Kidney epithelial cell (primary cell): ENCODE data around the gene DYRK4. TPM values are rescaled to one million over a fixed set of nuclear protein-coding genes. Genes with fewer than 3 reads are reported as not detected.

Experiments used
- DNase-seq: peaks from one replicate; pipeline ENCODE4 v3.0.0-alpha.2; 2010; ENCODE audit warnings: low read depth
- H3K27me3 ChIP-seq: 2 replicates; pipeline ENCODE4 v1.6.0; 2011; ENCODE audit warnings: low read length; ENCODE audit not compliant: control insufficient read depth, insufficient read depth
- H3K36me3 ChIP-seq: 2 replicates; pipeline ENCODE4 v1.5.1; 2011; ENCODE audit warnings: low read length; ENCODE audit not compliant: control insufficient read depth, insufficient read depth
- H3K4me3 ChIP-seq: 2 replicates; pipeline ENCODE4 v1.5.1; 2011; ENCODE audit warnings: low read depth, mild to moderate bottlenecking, control low read depth, low read length
- CTCF ChIP-seq: IDR thresholded peaks from 2 replicates; pipeline ENCODE4 v1.5.1; 2011; ENCODE audit warnings: mild to moderate bottlenecking, moderate library complexity, low read length, control low read depth, inconsistent platforms; ENCODE audit not compliant: insufficient read depth, poor library complexity, severe bottlenecking
- total RNA-seq: library from RNA; depleted of rRNA; stranded (reverse); fragments of >200 nt; gene quantifications from 2 replicates; pipeline ENCODE4 v1.2.3, GENCODE V29; 2015

The DYRK4 gene
- total RNA-seq, 1 donor from 2014 or later, result 60.3 TPM

DNA sequence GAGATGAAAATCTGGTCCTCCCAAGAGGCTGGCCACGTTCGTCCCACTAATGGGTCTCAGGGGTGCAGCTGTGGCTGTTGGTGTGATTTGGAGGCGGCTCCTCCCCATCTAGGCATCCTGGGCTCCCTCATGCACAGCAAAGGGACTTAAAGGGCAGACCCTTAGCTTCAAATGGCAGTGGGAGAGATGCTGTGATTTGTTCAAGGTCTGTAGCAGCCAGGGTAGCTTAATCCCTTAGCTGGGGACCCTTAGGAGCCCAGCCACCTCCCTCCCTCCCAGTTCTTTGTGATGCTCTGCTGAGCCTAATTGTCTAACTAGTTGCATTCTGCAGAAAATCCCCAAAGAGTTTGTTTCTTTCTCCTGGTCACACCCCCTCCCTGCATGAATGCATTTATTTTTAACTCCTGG lies 18.3 kb downstream of the DYRK4 start:
- TF ChIP-seq CTCF, result no peak

DNA sequence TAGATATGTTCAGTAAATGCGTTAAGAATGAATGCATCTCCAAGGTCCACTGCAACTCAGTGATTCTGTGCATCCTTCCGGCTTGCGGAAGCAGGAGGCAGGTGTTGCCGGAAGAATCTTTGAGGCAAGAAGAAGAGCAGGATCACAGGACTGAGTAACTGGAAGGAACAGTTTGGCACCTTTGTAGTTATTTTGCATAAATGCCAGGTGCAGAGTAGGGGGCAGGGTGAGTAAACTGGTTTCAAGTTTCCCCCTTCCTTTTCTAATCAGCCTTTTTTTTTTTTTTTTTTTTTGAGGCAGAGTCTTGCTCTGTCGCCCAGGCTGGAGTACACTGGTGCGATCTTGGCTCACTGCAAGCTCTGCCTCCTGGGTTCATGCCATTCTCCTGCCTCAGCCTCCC lies 22.3 kb downstream of the DYRK4 start:
- Histone ChIP-seq H3K27me3 (no peaks in the 10 kb centered on the region), H3K4me3 (no peak overlapping the region), H3K36me3 (no peaks in the 10 kb centered on the region)
- no peak for TF ChIP-seq CTCF
- DNase-seq, result no peak

More for the DNA sequence above, 18.3 kb downstream of the DYRK4 start:
- no peaks in the 10 kb centered on the region for H3K27me3 ChIP-seq
- H3K4me3 ChIP-seq, result no peak overlapping the region
- DNase-seq, result no peak
- H3K36me3 ChIP-seq, result no peaks in the 10 kb centered on the region

- Histone ChIP-seq H3K36me3 (no peaks in the 10 kb centered on the region), H3K27me3 (no peaks in the 10 kb centered on the region), H3K4me3 (no peak overlapping the region)
- TF ChIP-seq CTCF, result no peak
- no peak for DNase-seq
Measured at GRCh38 chr12:4584896-4585295, 22.9 kb downstream of the DYRK4 start.

- no peak for TF ChIP-seq CTCF
- Histone ChIP-seq H3K27me3 (no peaks in the 10 kb centered on the region), H3K36me3 (no peaks in the 10 kb centered on the region), H3K4me3 (no peak overlapping the region)
- DNase-seq, result no peak
Measured at GRCh38 chr12:4586500-4586899, 24.5 kb downstream of the DYRK4 start.

DNA sequence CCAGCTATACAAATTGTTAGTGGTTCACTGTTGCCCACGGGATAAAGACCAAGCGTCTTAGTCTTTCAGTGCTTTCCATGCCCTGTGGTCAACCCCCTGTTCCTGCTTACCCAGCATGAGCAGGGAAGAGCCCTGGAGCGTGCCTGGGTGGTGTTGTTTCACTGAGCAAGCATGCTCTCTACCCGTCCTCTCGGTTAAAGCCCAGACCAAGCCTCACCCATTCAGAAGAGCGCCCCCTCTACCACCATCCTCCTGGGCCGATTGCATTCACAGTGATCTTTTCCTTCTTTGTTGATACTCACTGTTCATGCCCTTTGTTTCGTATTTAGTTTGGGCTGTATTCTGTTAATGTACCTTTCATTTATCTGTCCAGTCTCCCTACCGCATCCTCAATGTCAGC lies 25.1 kb downstream of the DYRK4 start:
- TF ChIP-seq CTCF, result no peak
- no peak for DNase-seq
- Histone ChIP-seq H3K36me3 (no peaks in the 10 kb centered on the region), H3K27me3 (no peaks in the 10 kb centered on the region), H3K4me3 (no peak overlapping the region)

DNA sequence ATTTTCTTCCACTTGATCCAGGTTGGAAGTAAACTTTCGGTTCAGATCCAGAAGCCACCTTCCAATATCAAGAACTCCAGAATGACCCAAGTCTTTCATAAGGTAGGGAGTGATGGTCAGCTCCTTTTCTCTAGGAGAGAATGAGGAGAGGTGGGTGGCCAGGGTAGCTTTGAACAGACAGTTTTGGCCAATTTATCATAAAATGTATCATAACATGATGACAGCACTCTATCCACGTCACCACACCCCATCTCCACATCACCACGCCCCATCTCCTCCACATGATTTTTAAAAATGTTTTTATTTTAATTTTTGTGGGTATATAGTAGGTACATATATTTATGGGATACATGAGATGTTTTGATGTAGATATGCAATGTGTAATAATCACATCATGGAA lies 26.9 kb downstream of the DYRK4 start:
- Histone ChIP-seq H3K4me3 (no peak overlapping the region), H3K36me3 (no peaks in the 10 kb centered on the region), H3K27me3 (no peaks in the 10 kb centered on the region)
- TF ChIP-seq CTCF, result no peak
- DNase-seq, result no peak
